Measurements from ENCODE around the gene GFOD2.

GFOD2 gene

DNA sequence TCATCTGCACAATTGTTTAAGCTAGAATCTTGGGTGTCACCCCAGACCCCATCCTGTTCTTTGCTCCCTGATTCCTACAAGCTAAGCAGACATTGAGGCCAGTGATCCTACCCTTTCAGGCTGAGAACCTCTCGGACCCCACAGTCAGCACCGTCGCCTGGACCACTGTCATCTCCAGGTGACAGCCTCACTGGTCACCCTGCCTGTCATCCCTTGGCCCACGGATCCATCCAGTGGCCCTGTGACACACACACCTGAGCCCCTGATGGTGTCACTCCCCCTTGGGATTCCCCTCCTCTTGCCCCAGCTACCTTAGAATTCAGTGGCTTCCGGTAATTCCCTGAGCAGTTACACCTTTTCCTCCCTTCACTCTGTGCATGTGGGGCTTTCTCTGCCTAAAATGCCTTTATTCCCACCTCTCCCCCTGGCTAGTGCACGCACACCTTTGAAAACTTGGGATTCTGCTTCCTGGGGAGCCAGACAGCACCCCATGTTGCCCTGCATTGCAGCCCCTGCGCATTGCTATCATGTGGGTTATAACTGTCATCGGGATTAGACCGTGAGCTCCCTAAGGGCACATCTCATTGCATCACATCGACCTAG, 49.5 kb downstream of the GFOD2 start:
- DNase-seq (ENCODE audit: low read depth): no peak

DNA sequence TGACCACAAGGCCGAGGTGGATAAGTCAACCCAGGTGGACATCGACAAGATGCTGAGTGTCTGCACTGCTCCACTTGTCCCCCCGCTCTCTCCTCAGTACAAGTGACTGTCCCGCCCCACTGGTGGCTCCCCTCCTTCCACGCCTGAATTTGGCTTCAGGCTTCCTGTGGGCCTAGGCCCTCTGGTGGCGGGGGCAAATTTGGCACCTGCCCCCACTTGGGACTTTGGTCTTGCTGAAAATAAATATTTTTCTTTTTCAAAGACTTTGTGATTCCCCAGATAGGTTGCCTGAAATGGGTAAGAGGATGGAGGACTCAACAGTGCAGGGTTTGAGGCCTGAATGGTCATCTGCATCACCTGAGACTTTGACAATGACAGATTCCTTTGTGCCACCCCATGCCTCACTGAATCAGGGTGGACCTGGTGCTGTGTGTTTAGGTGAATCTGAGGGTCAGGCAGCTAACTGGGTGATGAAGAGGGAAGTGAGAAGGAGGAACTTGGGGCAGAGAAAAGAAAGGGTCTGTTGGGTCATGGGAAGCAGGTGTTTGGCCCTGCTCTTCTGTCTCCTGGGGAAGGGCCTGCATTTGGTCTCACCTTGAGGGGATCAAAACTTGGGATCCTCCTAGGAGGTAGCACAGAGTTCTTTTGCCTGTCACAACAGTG, 50.5 kb downstream of the GFOD2 start:
- DNase-seq (ENCODE audit: low read depth): no peak

DNA sequence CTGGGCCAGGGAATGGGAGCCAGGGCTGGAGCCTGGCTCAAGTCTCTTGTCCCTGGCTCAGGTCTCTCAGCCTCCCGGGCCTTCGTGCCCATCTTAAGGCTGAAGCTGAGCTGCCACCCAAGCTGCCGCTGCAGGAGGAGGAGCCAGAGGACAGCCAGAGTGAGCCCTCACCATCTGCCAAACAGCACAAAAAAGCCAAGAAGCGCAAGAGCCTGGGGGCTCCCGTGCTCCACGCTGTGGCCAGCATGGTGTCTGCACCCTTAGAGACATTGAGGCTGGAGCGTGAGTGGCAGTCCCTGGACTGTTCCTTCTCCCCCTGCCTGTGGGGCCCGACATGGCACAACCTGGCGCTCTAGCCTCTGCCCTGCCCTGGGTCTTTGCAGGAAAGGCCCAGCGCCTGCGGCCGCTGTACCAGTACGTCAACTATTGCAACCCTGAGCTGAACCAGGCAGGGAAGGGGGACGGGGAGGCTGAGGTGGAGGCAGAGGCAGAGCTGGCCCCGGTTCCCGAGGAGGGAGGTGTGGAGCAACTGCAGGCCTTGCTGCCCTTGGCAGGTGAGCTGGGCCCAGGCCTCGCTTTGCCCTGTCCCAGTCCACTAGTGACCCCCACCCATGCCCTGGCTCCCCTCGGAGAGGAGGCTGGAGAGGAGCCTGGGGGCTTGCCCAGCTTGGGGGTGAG, 51.2 kb downstream of the GFOD2 start:
- DNase-seq (ENCODE audit: low read depth): peak; percentile 74

DNA sequence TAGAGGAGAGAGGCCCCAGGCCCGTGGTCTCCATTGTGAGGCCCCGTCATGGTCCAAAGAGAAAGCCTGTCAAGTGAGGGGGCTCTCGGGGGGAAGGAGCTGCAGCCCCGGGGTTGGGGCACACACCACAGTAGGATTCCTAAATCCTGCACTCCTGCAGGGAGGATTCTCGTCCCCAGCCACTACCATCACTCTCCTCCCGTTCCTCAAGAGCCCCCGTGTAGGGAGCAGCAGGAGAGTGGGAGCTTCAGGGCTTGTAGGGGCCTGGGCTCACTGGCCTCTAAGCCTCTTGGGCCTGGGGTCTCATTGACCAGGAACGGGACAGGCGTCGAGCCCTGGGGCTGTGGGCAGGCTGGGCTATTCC, 51.7 kb downstream of the GFOD2 start:
- DNase-seq (ENCODE audit: low read depth): no peak

DNA sequence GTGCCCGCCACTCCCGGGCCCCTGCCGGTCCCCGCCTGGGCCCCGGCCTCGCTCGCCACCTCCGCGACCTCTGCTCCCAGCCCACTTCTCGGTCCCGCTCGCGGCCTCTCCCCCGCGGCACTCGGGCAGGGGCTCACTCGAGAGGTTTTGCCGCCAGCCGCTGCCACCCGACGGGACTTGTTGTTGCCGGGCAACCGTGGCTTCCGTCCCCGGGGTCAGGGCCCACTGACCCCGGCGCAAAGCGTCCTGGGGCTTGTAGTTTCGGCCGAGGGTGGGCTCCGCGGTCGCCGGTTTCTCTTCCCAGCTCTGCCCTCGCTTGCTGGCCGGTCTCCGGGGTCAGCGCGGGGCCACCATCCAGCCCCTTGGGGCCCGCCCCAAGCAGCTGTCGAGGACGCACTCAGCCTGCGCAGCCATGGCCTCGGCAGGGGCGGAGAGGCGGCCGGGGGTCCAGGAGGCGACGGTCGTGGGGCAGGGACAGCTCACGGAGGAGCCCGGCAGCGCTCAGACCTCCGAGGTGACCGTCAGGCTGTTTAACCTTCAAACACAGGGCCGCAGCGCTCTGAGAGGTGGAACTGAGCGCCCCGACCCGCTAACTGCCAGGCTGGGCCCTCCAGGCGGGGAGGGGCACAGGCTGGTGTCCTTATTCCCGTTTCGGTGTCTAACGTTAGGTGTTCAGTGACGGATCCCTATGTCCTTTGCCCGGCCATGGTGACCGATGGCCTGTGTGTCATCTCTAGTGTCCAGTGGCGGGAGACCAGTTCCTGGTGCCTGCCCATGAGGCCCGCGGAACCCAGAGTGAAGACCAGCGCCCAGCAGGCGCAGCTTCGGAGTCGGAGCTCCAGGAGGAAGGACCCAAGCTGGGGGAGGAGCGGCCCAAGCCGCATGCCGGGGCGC, 52.3 kb downstream of the GFOD2 start, which contains the start of the genes C16orf86 and ENKD1:
Gene C16orf86 (plus strand): TSS at position 256 of the 894 bp plus-strand sequence. CDS start 157 bp downstream, at position 413.
Gene ENKD1 (minus strand): TSS at position 192 of the 894 bp plus-strand sequence. CDS start 308 bp downstream, outside the sequence.
- peak; percentile 72 for DNase-seq (ENCODE audit: low read depth)

DNA sequence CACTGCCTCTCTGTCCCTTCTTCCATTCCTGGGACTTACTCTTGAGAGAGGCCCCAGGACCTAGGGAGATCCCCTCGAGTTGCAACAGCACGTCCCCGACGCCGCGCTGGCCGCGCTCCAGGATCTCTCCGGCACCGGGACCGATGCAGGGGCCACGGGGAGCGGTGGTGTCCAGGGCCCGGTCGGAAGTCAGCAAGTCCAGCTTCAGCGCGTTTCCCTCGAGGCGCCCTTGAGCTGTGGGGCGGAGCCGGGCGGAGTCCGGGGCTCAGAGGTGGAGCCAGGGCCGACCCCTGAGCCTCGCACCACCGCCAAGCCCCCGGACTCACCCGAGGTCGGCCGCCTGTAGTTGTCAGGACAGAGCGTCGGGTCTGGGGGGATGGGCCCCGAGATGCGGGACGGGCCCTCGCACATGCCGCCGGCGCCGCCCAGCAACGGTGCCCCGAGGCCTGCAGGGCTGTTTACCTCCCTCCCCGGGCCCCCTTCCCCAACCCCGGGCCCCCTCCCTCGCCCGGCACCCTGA, 53.0 kb downstream of the GFOD2 start:
- no peak for DNase-seq (ENCODE audit: low read depth)

DNA sequence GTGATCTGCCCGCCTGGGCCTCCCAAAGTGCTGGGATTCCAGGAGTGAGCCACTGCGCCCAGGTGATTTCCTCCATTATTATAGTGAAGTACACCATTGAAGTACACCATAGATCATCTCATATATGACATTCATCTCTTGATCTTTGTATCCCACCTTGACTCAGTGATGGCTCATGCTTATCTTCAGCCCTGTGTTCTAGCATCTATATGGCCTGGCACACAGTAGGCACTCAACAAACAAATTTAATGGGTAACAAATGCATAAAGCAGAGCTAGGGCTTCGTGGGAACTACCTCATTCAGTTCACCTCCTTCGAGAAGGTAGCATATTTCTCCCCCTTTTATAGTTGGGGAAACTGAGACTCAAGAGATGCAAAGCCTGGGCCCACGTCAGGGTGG, 53.5 kb downstream of the GFOD2 start:
- DNase-seq (ENCODE audit: low read depth): no peak

DNA sequence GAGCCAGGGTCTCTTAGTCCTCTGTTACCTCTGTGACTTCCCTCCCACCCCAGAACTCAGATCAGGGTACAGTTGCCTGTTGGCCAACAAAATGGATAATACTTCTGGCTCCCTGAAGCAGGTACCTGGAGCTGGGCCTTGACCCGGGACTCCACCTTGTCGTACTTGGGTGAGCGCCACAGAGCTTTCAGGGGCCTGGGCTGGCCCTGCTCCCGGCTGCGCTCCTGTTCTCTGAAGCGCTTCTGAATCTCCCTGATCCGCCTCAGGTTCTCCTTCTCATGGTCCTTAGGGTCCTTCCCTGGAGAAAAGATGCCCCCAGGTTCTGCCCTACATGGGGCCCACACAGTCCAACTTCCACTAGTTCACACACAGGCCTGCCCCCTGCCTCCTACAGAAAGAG, 54.2 kb downstream of the GFOD2 start:
- no peak for DNase-seq (ENCODE audit: low read depth)

DNA sequence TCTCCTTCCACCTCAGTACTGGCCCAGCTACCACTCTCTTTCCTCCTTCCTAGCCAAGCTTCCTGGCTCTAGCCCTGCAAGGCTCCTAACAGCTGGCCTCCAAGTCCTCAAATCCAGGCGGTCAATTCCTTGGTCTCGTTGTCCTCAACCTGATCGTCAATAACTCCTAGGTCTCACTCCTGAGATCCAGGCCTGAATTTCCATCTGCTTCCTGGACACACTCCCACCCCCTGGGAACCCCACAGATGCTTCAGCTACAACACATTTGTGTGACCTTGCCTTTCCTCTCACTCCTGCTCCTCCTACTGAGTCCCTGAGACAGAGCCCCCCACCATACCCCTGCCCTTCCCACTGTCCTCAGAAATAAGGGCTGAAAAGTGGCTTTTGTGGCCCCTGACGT, 54.9 kb downstream of the GFOD2 start:
- no peak for DNase-seq (ENCODE audit: low read depth)

DNA sequence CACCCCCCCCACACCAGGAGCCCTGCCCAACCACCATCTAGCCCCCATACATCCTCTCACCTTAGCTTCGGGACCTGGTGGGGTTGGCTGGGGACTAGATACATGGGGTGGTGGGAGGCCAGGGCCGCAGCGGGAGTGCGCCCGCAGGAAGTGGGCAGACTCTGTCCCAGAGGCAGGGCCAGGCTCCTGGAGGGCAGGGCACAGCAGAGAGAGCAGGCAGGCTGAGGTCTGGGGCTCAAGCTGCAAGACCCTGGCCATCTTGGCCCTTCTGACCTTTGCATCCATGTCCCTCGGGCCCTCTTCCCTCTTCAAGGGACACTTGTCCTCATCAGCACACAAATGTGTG, 55.3 kb downstream of the GFOD2 start:
- DNase-seq (ENCODE audit: low read depth): no peak

DNA sequence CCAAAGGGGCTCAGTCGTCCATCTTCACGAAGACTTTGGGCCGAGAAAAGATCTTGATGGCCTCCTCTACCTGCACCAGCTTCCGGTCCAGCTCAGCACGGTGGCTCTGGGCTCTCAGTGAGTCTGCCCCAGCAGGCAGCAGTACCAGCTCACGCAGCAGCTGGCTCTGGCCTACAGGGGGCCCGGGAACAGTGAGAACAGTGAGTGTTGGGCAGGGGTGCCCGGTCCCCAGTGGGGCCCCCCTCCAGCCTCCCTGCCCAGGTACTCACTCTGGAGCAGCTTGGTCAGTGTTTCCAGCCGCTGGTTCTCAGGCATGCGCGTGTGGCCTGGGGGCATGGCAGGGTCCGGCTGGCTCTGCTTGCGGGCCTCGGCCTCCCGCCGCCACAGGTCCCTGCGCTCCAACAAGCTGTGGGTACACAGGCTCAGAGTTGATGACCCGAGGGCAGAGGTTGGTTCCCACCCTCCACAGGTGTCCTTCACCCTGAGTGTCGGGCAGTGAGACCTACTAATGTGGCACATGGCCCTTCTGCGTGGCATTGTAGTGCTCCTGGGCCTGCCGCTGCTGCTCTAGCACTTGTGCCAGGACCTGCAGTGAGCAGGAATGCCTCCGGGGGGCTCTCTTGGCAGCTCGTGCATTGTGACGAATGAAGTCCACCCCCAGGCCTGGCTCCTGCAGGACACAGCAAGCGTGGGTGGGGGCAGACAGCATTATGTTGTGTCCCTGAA, 55.8 kb downstream of the GFOD2 start:
- DNase-seq (ENCODE audit: low read depth): no peak

DNA sequence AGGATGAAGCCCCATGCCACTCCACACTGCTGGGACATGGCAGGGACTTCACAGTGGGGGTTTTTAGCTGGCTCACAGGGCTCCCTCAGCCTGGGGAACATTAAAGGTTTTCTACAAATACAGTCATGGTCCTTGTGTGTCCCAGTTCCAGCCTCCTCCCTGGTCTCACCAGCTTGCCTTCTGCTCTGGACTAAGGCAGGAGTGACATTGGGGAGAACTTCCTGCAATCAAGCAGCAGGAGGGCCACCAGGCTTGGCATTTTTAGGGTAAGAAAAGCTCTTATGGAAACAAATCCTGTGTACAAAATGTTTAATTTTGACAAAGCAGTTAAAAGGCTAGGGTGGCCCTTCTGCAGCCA, 56.5 kb downstream of the GFOD2 start:
- no peak for DNase-seq (ENCODE audit: low read depth)

DNA sequence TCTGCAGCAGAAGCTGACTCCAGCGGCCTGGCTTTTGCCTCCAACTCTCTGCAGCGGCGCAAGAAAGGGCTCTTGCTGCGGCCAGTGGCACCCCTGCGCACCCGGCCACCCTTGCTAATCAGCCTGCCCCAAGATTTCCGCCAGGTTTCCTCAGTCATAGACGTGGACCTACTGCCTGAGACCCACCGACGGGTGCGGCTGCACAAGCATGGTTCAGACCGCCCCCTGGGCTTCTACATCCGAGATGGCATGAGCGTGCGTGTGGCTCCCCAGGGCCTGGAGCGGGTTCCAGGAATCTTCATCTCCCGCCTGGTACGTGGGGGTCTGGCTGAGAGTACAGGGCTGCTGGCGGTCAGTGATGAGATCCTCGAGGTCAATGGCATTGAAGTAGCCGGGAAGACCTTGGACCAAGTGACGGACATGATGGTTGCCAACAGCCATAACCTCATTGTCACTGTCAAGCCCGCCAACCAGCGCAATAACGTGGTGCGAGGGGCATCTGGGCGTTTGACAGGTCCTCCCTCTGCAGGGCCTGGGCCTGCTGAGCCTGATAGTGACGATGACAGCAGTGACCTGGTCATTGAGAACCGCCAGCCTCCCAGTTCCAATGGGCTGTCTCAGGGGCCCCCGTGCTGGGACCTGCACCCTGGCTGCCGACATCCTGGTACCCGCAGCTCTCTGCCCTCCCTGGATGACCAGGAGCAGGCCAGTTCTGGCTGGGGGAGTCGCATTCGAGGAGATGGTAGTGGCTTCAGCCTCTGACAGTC, 57.0 kb downstream of the GFOD2 start:
- no peak for DNase-seq (ENCODE audit: low read depth)

DNA sequence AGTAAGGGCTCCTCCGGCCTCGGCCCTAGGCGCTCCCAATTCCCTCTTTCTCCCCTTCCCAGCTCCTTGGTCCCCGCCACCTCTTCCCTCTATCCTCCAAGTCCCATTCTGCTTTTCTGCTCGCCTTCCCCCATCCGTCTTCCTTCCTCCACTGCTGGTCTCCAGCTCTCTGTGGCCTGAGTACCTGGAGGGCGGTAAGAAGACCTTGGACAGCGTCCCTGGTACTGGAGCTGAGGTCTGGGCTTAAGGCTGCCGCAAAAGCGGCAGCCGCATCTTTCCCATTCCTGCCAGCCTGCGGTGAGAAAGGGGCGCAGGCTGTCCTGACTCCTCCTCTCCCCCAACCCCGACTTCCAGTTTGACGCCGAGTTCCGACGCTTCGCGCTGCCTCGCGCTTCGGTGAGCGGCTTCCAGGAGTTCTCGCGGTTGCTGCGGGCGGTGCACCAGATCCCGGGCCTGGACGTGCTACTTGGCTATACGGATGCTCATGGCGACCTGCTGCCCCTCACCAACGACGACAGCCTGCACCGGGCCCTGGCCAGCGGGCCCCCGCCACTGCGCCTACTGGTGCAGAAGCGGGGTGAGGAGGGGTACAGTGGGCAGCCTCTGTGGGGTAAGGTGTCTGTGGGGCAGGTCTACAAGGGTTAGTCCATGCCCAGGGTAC, 57.9 kb downstream of the GFOD2 start:
- DNase-seq (ENCODE audit: low read depth): no peak

DNA sequence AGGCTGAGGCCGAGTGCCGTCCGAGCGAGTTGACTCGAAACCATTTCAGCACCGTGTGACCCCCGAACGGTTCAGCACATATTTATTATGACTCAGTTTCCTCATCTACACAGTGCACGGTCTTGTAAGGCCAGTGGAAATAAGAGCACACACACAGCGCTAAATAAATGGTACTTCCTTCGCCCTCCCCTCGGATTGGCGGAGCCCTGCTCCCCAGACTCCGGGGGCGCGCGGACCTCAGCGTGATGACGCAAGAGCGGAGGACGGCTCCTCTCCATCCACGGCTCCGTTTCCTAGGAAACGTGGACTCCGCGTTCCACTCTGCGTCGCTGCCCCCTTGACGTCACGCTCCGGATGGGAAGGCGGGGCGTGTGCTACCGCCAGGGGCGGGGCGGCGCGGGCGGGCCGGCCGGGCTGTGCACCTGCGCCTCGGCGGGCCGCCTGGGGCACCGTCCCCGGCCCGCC, 58.5 kb downstream of the GFOD2 start, which contains the start of gene PARD6A:
Gene PARD6A (plus strand): TSS at position 397 of the 465 bp plus-strand sequence. CDS start 79 bp downstream, outside the sequence.
- DNase-seq (ENCODE audit: low read depth): peak; percentile 94

DNA sequence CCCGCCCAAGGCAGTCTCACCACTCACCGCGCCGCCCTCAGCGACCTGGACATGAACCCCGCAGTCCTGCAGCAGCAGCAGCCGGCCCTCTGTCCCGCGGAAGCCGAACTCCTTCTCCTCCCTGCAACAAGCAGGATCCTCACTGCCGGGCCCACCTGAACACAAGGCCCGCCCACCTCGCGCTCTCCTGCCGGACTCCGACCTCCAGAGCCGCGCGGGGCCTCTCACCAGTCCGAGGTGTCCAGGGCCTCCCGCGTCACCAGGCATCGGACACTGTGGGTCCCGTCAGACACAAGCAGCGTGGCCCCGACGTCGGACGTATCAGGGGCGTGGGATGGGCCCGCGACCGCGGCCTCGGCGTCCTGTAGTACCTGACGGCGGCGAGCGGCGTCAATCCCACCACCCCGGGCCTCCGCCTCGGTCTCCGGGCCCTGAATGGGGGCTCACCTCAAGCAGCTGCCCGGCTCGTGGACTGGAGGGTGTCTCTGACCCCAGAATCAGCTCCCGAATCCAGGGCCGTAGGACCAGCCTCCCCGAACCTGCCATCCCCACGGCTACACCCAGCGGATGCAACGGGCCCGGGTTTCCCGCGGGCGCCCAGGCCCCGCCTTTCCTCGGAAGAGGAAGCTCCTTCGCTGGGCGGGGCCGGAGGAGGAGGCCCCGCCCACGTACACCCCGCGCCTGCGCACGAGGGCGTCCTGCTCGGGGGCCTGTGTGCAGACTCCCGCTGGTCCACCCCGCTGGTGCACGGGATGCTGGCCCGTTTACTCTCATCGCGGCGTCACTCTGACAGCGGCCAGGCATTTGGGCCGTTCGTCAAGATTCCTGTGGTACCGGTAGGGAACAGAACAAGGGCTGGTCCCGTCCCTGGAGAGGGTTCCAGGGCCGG, 59.2 kb downstream of the GFOD2 start, which contains the start of gene ACD:
Gene ACD (minus strand): TSS at position 586 of the 889 bp plus-strand sequence. CDS start 40 bp downstream, at position 546.
- DNase-seq (ENCODE audit: low read depth): peak; percentile 90

DNA sequence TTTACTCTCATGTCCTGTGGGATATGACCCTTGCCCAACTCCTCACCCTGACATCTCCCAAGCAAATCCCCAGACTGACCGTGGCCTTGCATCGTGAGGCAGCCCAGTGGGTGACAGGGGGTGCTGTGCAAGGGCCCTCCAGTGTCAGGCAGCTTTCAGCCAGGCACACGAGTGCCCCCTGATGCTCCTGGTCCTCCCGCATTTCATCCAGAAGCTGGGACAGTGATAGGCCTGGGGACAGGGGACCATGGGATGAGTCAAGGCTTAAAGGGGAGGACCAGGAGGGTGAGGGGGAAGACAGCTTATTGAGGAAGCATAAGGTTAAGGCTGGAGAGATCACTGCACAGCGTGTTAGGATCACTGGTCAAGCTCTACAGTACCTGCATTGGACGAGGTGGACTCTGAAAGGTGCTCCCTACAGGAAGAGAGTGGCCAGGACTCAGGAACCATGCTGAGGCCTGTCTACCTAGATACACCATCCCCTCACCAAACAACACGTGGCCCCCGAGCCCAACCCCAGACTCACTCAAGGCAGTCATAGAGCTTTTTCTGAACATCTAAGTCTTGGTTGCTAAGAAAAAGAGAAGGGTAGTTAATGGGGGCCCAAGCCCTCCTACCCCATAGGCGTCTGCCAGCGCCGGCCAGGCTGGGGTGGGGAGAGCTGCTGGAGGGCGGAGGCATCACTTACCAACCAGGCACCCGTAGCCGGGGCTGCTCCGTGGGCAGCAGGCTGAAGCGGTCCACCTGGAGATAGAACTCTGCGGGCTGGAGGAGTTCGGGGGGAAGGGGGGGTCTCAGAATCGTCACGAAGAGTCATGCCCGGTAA, 60.1 kb downstream of the GFOD2 start:
- DNase-seq (ENCODE audit: low read depth): no peak
